HepG2 (cell line): ENCODE measurements around the gene SLC35F3. TPM values are rescaled to one million over a fixed set of nuclear protein-coding genes. Genes with fewer than 3 reads are reported as not detected.

Experiments
- ATAC-seq: fragments of 200-7000 bp; cut with Tn5 transposase; 3 replicates; pipeline ENCODE4 v1.9.1; 2020; ENCODE audit warnings: mild to moderate bottlenecking, moderate library complexity
- BruUV-seq: library from RNA; stranded (reverse); fragments of 400-500 nt; replicated peaks from 2 replicates; lab custom pipeline; 2021; lab: Mats Ljungman, UMichigan
- CTCF ChIA-PET: fragments of 300-600 bp; formaldehyde crosslinking; extraction: SDS; loops from one replicate; lab custom pipeline; 2021; ENCODE audit warnings: low total read pairs, inconsistent platforms, low intra/inter-chr PET ratio; lab: Yijun Ruan, JAX
- POLR2A ChIA-PET: fragments of 350-600 bp; sonication (Branson Sonifier 250); formaldehyde crosslinking; loops from one replicate; lab custom pipeline; 2020; ENCODE audit warnings: antibody characterized with exemption, inconsistent platforms; lab: Yijun Ruan, JAX
- DNase-seq: peaks from one replicate; pipeline ENCODE4 v3.0.0-alpha.2; 2015; ENCODE audit warnings: low spot score
- FAIRE-seq: peaks from 3 replicates; lab custom pipeline; 2011; peaks lifted over from hg19 to GRCh38; lab: Jason Lieb, UNC
- H2AFZ ChIP-seq: one replicate; pipeline ENCODE4 v1.6.1; 2011; ENCODE audit warnings: low read length, inconsistent platforms
- H3K27ac ChIP-seq: fragments of 300-600 bp; 3 replicates; pipeline ENCODE4 v1.8.0; 2011; ENCODE audit warnings: mixed run types, mild to moderate bottlenecking, mixed read lengths, low read length, inconsistent platforms; ENCODE audit not compliant: insufficient read depth; ENCODE audit errors: extremely low read length
- H3K27me3 ChIP-seq, 2 experiments: fragments of 200-600 bp in 1 of 2; 2 replicates in 1 of 2; 3 replicates in 1 of 2; pipeline versions ENCODE4 v1.6.0 to v1.8.0; 2011; ENCODE audit warnings: low read length in 2 of 2, mild to moderate bottlenecking in 2 of 2, moderate library complexity in 2 of 2, inconsistent platforms in 1 of 2; ENCODE audit not compliant: insufficient read depth in 2 of 2, control insufficient read depth in 1 of 2
- H3K36me3 ChIP-seq, 2 experiments: fragments of 200-600 bp in 1 of 2; replicated peaks in 1 of 2; 2 replicates in 1 of 2; 3 replicates in 1 of 2; pipeline versions ENCODE4 v1.5.1 to v1.8.0; 2011; ENCODE audit warnings: low read length in 2 of 2, inconsistent platforms in 1 of 2; ENCODE audit not compliant: insufficient read depth in 2 of 2, control insufficient read depth in 1 of 2
- H3K4me1 ChIP-seq: 2 replicates; pipeline ENCODE4 v1.5.1; 2012; ENCODE audit warnings: low read length, inconsistent platforms; ENCODE audit not compliant: insufficient read depth
- H3K4me2 ChIP-seq: 2 replicates; pipeline ENCODE4 v1.6.0; 2011; ENCODE audit warnings: low read depth, low read length, inconsistent platforms
- H3K4me3 ChIP-seq, 3 experiments: fragments of 200-600 bp in 1 of 3; sonication (generic), shearing (Covaris generic) in 1 of 3; replicated peaks in 1 of 3; 2 replicates each; pipeline ENCODE4 v1.5.1; 2011 to 2016; ENCODE audit warnings: low read length in 3 of 3, inconsistent platforms in 2 of 3, low read depth in 2 of 3, mild to moderate bottlenecking in 2 of 3, control low read depth in 1 of 3, mixed read lengths in 1 of 3; ENCODE audit not compliant: insufficient read depth in 1 of 3
- H3K79me2 ChIP-seq: one replicate; pipeline ENCODE4 v1.6.1; 2011; ENCODE audit warnings: low read length, inconsistent platforms; ENCODE audit not compliant: insufficient read depth
- H3K9ac ChIP-seq: 2 replicates; pipeline ENCODE4 v1.6.0; 2011; ENCODE audit warnings: mild to moderate bottlenecking, low read depth, low read length, inconsistent platforms; ENCODE audit not compliant: insufficient read depth
- H3K9me3 ChIP-seq: 2 replicates; pipeline ENCODE4 v1.5.1; 2012; ENCODE audit warnings: mild to moderate bottlenecking, low read length
- H4K20me1 ChIP-seq: 2 replicates; pipeline ENCODE4 v1.6.0; 2011; ENCODE audit warnings: inconsistent platforms, mild to moderate bottlenecking, low read length, moderate library complexity; ENCODE audit not compliant: insufficient read depth
- AKAP8 ChIP-seq: sonication (generic); formaldehyde crosslinking; IDR thresholded peaks from 2 replicates; pipeline ENCODE4 v1.5.1; 2020; ENCODE audit warnings: mild to moderate bottlenecking, missing genetic modification reagents
- CHD2 ChIP-seq: IDR thresholded peaks from 2 replicates; pipeline ENCODE4 v1.6.1; 2011; ENCODE audit warnings: low read depth, low read length, improper control_type of control experiment
- E2F1 ChIP-seq: sonication (generic); formaldehyde crosslinking; IDR thresholded peaks from 2 replicates; pipeline ENCODE4 v1.5.0; 2020; ENCODE audit warnings: missing genetic modification reagents
- HIC2 ChIP-seq: sonication (generic); formaldehyde crosslinking; IDR thresholded peaks from 2 replicates; pipeline ENCODE4 v1.9.0; 2022; ENCODE audit warnings: low read depth, missing genetic modification reagents
- LBX2 ChIP-seq: sonication (generic); formaldehyde crosslinking; IDR thresholded peaks from 2 replicates; pipeline ENCODE4 v1.5.0; 2020; ENCODE audit warnings: missing genetic modification reagents, mild to moderate bottlenecking, borderline replicate concordance
- NPAS2 ChIP-seq: sonication (generic); formaldehyde crosslinking; IDR thresholded peaks from 2 replicates; pipeline ENCODE4 v1.8.0; 2022; ENCODE audit warnings: mild to moderate bottlenecking, missing genetic modification reagents, borderline replicate concordance
- PHB2 ChIP-seq: fragments of 450-650 bp; IDR thresholded peaks from 2 replicates; pipeline ENCODE4 v1.6.1; 2018; ENCODE audit not compliant: partially characterized antibody
- TRIM22 ChIP-seq: fragments of 450-650 bp; IDR thresholded peaks from 2 replicates; pipeline ENCODE4 v1.6.1; 2017
- ZBTB38 ChIP-seq: sonication (generic); formaldehyde crosslinking; IDR thresholded peaks from 2 replicates; pipeline ENCODE4 v1.5.1; 2020; ENCODE audit warnings: mild to moderate bottlenecking, missing genetic modification reagents
- ZNF225 ChIP-seq: sonication (generic); formaldehyde crosslinking; IDR thresholded peaks from 2 replicates; pipeline ENCODE4 v1.4.0; 2020; ENCODE audit warnings: mild to moderate bottlenecking, missing genetic modification reagents
- ZNF232 ChIP-seq: sonication (generic); formaldehyde crosslinking; IDR thresholded peaks from 2 replicates; pipeline ENCODE4 v1.4.0; 2020; ENCODE audit warnings: missing genetic modification reagents, borderline replicate concordance
- ZNF446 ChIP-seq: sonication (generic); formaldehyde crosslinking; IDR thresholded peaks from 2 replicates; pipeline ENCODE4 v1.5.0; 2020; ENCODE audit warnings: mild to moderate bottlenecking, missing genetic modification reagents
- ZNF563 ChIP-seq: sonication (generic); formaldehyde crosslinking; IDR thresholded peaks from 2 replicates; pipeline ENCODE4 v1.8.0; 2022; ENCODE audit warnings: mild to moderate bottlenecking, moderate library complexity, missing genetic modification reagents
- ZSCAN31 ChIP-seq: sonication (generic); formaldehyde crosslinking; IDR thresholded peaks from 2 replicates; pipeline ENCODE4 v1.5.0; 2020; ENCODE audit warnings: low read depth, mild to moderate bottlenecking, missing genetic modification reagents
- WGBS: methylation state at CpG from one replicate; pipeline ENCODE4 v1.1.6; 2017; ENCODE audit warnings: low lambda C conversion rate; 5-methylcytosine and 5-hydroxymethylcytosine counted together
- in situ Hi-C: cut with HindIII; loops from 2 replicates; pipeline ENCODE4 v1.10.0; 2017; ENCODE audit warnings: low pct_unique_long_range_greater_than_20kb; ENCODE audit not compliant: extremely low pct_ligation_motif_present
- intact Hi-C: fragments of 100-400 bp; cut with micrococcal nuclease; formaldehyde crosslinking; loops from one replicate; pipeline ENCODE4 v1.10.0; 2022; ENCODE audit not compliant: unreplicated experiment
- polyA plus RNA-seq, 8 experiments: library from polyadenylated mRNA; depleted of rRNA in 3 of 8; stranded (reverse) in 7 of 8; unstranded in 1 of 8; fragments of >200 nt; fragmentation: Illumina TruSeq in 4 of 8; extraction: Trizol in 4 of 8; gene quantifications; 2 replicates each; pipeline versions ENCODE4 v1.2.1 to v1.2.3, GENCODE V29; 2011 to 2016; ENCODE audit warnings: low read depth in 4 of 8, missing spikeins in 1 of 8, mixed read lengths in 1 of 8; ENCODE audit not compliant: insufficient read depth in 1 of 8
- total RNA-seq, 5 experiments: library from RNA; depleted of rRNA; stranded (reverse); fragments of >200 nt; fragmentation: Illumina TruSeq; extraction: Trizol; gene quantifications; 2 replicates each; pipeline ENCODE4 v1.2.3, GENCODE V29; 2016; ENCODE audit warnings: low read depth in 1 of 5
- TF ChIP-seq, protein P1 (sequence below): sonication (generic); formaldehyde crosslinking; IDR thresholded peaks from 2 replicates; pipeline ENCODE4 v1.4.0; 2020; ENCODE audit warnings: mild to moderate bottlenecking, missing genetic modification reagents
- TF ChIP-seq, protein P2 (sequence below): sonication (generic); formaldehyde crosslinking; IDR thresholded peaks from 2 replicates; pipeline ENCODE4 v1.5.1; 2020; ENCODE audit warnings: missing genetic modification reagents, mild to moderate bottlenecking, borderline replicate concordance

Gene SLC35F3
- total and polyA plus RNA-seq, 2 of the 13 experiments (the other 11 are each of a cell fraction or from before 2014, with no cell fraction given) = not detected

DNA sequence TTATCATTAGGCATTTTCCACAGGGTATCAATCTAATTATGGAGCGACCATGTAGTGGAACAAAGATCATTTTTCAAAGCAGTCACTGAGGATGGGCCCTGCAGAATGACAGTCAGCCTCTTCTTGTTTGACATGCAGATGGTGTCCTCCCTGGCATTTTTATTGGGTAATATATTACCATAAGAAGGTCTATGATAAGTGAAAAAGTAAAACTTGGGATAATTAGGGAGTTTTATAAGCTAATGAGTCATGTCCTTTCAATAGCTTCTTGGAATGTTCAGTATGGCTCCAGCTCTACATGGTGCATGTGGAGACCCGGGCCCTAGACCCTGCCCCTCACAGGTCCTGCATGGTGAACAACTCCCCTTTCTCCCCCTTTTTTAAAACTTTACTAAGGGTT lies 236.5 kb downstream of the SLC35F3 start:
- Histone ChIP-seq H3K27ac (no peak overlapping the region), H3K9ac (no peak overlapping the region), H3K4me2 (no peak overlapping the region), H3K4me1 (no peaks in the 10 kb centered on the region), H3K79me2 (no peaks in the 10 kb centered on the region), H4K20me1 (no peaks in the 10 kb centered on the region), H2AFZ (no peak overlapping the region), H3K9me3 (no peaks in the 10 kb centered on the region), H3K4me3 (no peak overlapping the region), H3K27me3 (peaks cover 0 to 3% of the 10 kb centered on the region in 2 experiments; a peak in 2 of 5 replicates), H3K36me3 (no peaks in the 10 kb centered on the region)
- BruUV-seq = no TSS peak
- CTCF ChIA-PET = no interaction called here
- WGBS = 0% methylated on average over 2 of the region's 2 CpGs
- FAIRE-seq = no peak
- intact Hi-C loops (no loop called here), in situ Hi-C loops (loop anchor here (25.0 kb wide), 1 partner anchor 171 kb away; no protein-coding TSS in a partner anchor)
- no peak for DNase-seq
- ATAC-seq = no peak
- POLR2A ChIA-PET = no interaction called here
- no peak for TF ChIP-seq HIC2
- TF ChIP-seq ZNF225 (CRISPR knock-in tag) = no peak
- no peak for TF ChIP-seq AKAP8 (CRISPR knock-in tag)
- no peak for TF ChIP-seq ZNF563 (CRISPR knock-in tag)
- TF ChIP-seq, protein P1, sequence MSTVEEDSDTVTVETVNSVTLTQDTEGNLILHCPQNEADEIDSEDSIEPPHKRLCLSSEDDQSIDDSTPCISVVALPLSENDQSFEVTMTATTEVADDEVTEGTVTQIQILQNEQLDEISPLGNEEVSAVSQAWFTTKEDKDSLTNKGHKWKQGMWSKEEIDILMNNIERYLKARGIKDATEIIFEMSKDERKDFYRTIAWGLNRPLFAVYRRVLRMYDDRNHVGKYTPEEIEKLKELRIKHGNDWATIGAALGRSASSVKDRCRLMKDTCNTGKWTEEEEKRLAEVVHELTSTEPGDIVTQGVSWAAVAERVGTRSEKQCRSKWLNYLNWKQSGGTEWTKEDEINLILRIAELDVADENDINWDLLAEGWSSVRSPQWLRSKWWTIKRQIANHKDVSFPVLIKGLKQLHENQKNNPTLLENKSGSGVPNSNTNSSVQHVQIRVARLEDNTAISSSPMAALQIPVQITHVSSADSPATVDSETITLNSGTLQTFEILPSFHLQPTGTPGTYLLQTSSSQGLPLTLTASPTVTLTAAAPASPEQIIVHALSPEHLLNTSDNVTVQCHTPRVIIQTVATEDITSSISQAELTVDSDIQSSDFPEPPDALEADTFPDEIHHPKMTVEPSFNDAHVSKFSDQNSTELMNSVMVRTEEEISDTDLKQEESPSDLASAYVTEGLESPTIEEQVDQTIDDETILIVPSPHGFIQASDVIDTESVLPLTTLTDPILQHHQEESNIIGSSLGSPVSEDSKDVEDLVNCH (CRISPR knock-in tag) = no peak
- TF ChIP-seq E2F1 (CRISPR knock-in tag) = no peak
- TF ChIP-seq PHB2 = no peak
- no peak for TF ChIP-seq LBX2 (CRISPR knock-in tag)
- TF ChIP-seq TRIM22 = no peak
- no peak for TF ChIP-seq ZBTB38 (CRISPR knock-in tag)
- TF ChIP-seq ZSCAN31 (CRISPR knock-in tag) = no peak
- no peak for TF ChIP-seq ZNF232 (CRISPR knock-in tag)
- no peak for TF ChIP-seq ZNF446
- no peak for TF ChIP-seq NPAS2 (CRISPR knock-in tag)
- no peak for TF ChIP-seq CHD2
- TF ChIP-seq, protein P2, sequence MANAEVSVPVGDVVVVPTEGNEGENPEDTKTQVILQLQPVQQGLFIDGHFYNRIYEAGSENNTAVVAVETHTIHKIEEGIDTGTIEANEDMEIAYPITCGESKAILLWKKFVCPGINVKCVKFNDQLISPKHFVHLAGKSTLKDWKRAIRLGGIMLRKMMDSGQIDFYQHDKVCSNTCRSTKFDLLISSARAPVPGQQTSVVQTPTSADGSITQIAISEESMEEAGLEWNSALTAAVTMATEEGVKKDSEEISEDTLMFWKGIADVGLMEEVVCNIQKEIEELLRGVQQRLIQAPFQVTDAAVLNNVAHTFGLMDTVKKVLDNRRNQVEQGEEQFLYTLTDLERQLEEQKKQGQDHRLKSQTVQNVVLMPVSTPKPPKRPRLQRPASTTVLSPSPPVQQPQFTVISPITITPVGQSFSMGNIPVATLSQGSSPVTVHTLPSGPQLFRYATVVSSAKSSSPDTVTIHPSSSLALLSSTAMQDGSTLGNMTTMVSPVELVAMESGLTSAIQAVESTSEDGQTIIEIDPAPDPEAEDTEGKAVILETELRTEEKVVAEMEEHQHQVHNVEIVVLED (CRISPR knock-in tag) = no peak
